NCI-H2171 (cell line): ENCODE results near the gene FAM98B.
A peak's percentile ranks its signal among the peaks of the same experiment; 100 is the strongest.

ENCODE experiments used
- DNase-seq: peaks from one replicate; lab custom pipeline; 2025; lab: John Stamatoyannopoulos, UW

Gene FAM98B

GRCh38 chr15:38461066-38461833 lies 7.3 kb downstream of the FAM98B start:
- DNase-seq: no peak

- DNase-seq: no peak
Observed at GRCh38 chr15:38463893-38464292, 10.0 kb downstream of the FAM98B start.

GRCh38 chr15:38464675-38465074 lies 10.7 kb downstream of the FAM98B start:
- DNase-seq: no peak

GRCh38 chr15:38470816-38471215 lies 16.9 kb downstream of the FAM98B start:
- DNase-seq: no peak

GRCh38 chr15:38471974-38472373 lies 18.0 kb downstream of the FAM98B start:
- DNase-seq: no peak

GRCh38 chr15:38474155-38474757 lies 20.3 kb downstream of the FAM98B start:
- peak; percentile 51 for DNase-seq

- no peak for DNase-seq
Observed at GRCh38 chr15:38475361-38475760, 21.4 kb downstream of the FAM98B start.

- DNase-seq: no peak
Observed at GRCh38 chr15:38476120-38476519, 22.2 kb downstream of the FAM98B start.

GRCh38 chr15:38477637-38478036 lies 23.7 kb downstream of the FAM98B start:
- no peak for DNase-seq

GRCh38 chr15:38479266-38479665 lies 25.3 kb downstream of the FAM98B start:
- no peak for DNase-seq

- no peak for DNase-seq
Observed at GRCh38 chr15:38479756-38480155, 25.8 kb downstream of the FAM98B start.

GRCh38 chr15:38481113-38481512 lies 27.2 kb downstream of the FAM98B start:
- DNase-seq: no peak

GRCh38 chr15:38481761-38482160 lies 27.8 kb downstream of the FAM98B start:
- no peak for DNase-seq

- DNase-seq: no peak
Observed at GRCh38 chr15:38482572-38482971, 28.6 kb downstream of the FAM98B start.

GRCh38 chr15:38486936-38487335 lies 33.0 kb downstream of the FAM98B start:
- DNase-seq: no peak

- no peak for DNase-seq
Observed at GRCh38 chr15:38487378-38487777, 33.5 kb downstream of the FAM98B start.

GRCh38 chr15:38490242-38490922 lies 36.5 kb downstream of the FAM98B start:
- no peak for DNase-seq

GRCh38 chr15:38496151-38496550 lies 42.2 kb downstream of the FAM98B start:
- no peak for DNase-seq

- no peak for DNase-seq
Observed at GRCh38 chr15:38499651-38500050, 45.7 kb downstream of the FAM98B start.

- no peak for DNase-seq
Observed at GRCh38 chr15:38503496-38503895, 49.6 kb downstream of the FAM98B start.

GRCh38 chr15:38504680-38505467 lies 50.9 kb downstream of the FAM98B start:
- DNase-seq: no peak

GRCh38 chr15:38506997-38507396 lies 53.1 kb downstream of the FAM98B start:
- DNase-seq: no peak
